ENCODE data around the gene AGTRAP.

The AGTRAP gene

DNA sequence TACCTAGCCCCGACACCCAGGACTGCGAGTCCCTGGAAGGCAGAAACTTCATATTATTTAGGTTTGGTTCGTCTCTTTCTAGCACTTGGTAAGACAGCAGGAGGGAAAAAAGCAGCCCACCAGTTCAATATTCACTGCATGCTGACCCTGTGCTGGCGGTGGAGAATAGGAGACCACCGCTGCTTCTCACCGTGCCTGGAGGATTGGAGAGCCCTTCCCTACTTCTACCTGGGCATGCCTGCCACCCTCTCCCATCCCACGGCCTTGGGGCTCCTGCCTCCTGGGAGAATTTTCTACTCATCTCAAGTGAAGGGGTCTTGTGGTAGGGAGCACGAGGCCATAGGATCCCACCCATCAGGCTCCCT, 64.4 kb downstream of the AGTRAP start:
- no peak for DNase-seq (ENCODE audit: low spot score)

Measured in cerebellar cortex (tissue), 1 donor.